HAP-1 (cell line): ENCODE results near the gene HGF.
A peak's percentile ranks its signal among the peaks of the same experiment; 100 is the strongest.
"Not testable (repeated sequence)": the region's sequence is repeated elsewhere in the genome, so short reads cannot be mapped to it uniquely, and the experiment has no call there.

Experiments used
- DNase-seq, 2 experiments: peaks; one replicate each; pipeline ENCODE4 v3.0.0-alpha.2; 2016 to 2020; ENCODE audit warnings: low spot score in 2 of 2
- H3K27me3 ChIP-seq: fragments of 250-450 bp; sonication (Bioruptor Pico); 2 replicates; pipeline ENCODE4 v1.5.1; 2020; ENCODE audit warnings: low read depth, mild to moderate bottlenecking, moderate library complexity
- H3K36me3 ChIP-seq: fragments of 250-450 bp; sonication (Bioruptor Pico); replicated peaks from 2 replicates; pipeline ENCODE4 v1.5.1; 2020; ENCODE audit warnings: mild to moderate bottlenecking
- H3K4me1 ChIP-seq: fragments of 250-450 bp; sonication (Bioruptor Pico); 2 replicates; pipeline ENCODE4 v1.5.1; 2020; ENCODE audit warnings: mild to moderate bottlenecking
- H3K4me3 ChIP-seq: fragments of 250-450 bp; sonication (Bioruptor Pico); 2 replicates; pipeline ENCODE4 v1.5.1; 2020; ENCODE audit warnings: mild to moderate bottlenecking, moderate library complexity
- H3K9me3 ChIP-seq: fragments of 250-450 bp; sonication (Bioruptor Pico); 2 replicates; pipeline ENCODE4 v1.5.1; 2020; ENCODE audit warnings: mild to moderate bottlenecking, moderate library complexity
- in situ Hi-C: fragments of 300-500 bp; cut with MboI; formaldehyde crosslinking; loops from 3 replicates; pipeline ENCODE4 v1.14.3; 2020; ENCODE audit warnings: low sequenced_read_pairs, inconsistent platforms, mixed read lengths

Gene HGF

DNA sequence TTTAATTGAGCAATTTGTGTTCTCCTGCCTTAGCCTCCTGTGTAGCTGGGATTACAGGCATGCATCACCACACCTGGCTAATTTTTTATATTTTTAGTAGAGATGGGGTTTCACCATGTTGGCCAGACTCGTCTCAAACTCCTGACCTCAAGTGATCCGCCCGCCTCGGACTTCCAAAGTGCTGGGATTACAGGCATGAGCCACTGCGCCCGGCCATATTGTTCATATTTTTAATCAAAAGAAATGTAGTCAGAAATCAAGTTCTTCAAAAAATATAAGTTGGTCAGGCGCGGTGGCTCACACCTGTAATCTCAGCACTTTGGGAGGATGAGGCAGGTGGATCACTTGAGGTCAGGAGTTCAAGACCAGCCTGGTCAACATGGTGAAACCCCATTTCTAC is 47.6 kb downstream of the HGF start:
- H3K4me1 ChIP-seq, H3K4me3 ChIP-seq, H3K36me3 ChIP-seq, H3K27me3 ChIP-seq, H3K9me3 ChIP-seq, DNase-seq: not testable (repeated sequence)
- in situ Hi-C loops: loop anchor here (25.0 kb wide), 1 partner anchor 210 kb away; no protein-coding TSS in a partner anchor

DNA sequence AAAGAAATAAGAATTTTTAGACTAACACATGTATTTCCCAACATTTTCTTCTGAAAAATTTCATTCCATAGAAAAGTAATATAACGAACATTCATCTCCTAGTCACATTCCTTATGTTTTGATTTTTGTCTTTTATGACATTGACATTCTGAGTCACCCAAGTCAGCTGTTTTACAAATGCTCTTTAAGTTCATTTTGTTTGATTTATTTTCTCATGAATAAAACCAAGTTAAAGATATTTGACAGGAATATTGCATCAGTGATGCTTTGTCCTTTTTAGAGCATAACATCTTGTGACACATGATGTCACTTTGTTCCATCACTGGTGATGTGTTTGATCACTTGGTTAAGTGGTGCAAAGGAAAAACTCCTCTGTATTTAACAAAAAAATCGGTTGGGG is 48.4 kb downstream of the HGF start:
- Histone ChIP-seq H3K9me3 (no peaks in the 10 kb centered on the region), H3K36me3 (no peaks in the 10 kb centered on the region), H3K4me3 (no peak overlapping the region), H3K4me1 (no peaks in the 10 kb centered on the region), H3K27me3 (no peaks in the 10 kb centered on the region)
- in situ Hi-C loops: loop anchor here (25.0 kb wide), 1 partner anchor 209 kb away; no protein-coding TSS in a partner anchor
- DNase-seq: no peak

DNA sequence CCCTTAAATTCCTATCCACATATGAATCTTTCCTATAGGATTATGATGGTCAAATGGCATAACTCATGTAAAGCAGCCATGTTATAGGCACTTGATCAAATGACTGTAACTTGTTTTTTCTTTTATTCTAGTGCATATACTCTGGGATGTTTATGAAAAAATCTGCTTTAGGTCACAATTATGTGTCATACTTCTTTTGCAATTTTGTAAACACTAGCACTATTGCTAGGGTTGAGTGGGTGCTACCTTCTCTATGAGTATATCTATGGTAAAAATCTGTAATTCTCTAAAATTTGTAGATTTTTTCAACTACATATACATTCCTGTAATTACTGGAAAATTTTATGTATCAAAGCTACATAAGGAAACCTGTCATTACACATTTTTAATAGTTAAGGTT is 50.0 kb downstream of the HGF start:
- in situ Hi-C loops: loop anchor here (25.0 kb wide), 1 partner anchor 208 kb away; no protein-coding TSS in a partner anchor
- Histone ChIP-seq H3K4me1 (no peaks in the 10 kb centered on the region), H3K4me3 (no peak overlapping the region), H3K27me3 (no peaks in the 10 kb centered on the region), H3K36me3 (no peaks in the 10 kb centered on the region), H3K9me3 (no peaks in the 10 kb centered on the region)
- no peak for DNase-seq

DNA sequence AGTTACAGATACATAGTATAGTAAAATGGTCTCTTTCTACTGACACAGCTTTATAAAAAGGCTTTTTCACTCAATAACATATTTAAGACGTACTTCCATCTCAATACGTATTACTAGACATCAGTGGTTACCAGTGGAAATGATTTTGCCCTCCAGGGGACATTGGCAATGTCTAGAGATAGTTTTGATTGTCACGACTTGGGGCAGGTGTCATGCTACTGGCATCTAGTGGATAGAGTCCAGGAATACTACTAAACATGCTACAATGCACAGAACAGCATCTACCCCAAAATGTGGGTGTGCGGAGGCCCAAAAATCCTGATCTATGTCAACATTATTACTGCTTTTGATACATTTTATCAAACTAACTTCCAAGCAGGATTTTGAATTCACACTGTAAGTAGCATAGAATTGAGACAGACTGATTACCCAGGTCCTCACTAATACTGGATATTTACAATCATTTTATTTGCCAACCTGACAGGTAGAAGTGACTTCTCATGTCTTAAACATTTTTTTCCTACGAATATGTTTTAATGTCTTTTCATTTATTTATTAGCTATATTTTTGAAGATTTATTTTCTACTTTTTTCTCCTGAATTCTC is 53.8 kb downstream of the HGF start:
- H3K27me3 ChIP-seq: no peaks in the 10 kb centered on the region
- H3K9me3 ChIP-seq: no peaks in the 10 kb centered on the region
- no peaks in the 10 kb centered on the region for H3K4me1 ChIP-seq
- no peak overlapping the region for H3K4me3 ChIP-seq
- H3K36me3 ChIP-seq: no peaks in the 10 kb centered on the region
- in situ Hi-C loops: loop anchor here (25.0 kb wide), 1 partner anchor 204 kb away; no protein-coding TSS in a partner anchor
- DNase-seq: peak; percentile 15 to 27

DNA sequence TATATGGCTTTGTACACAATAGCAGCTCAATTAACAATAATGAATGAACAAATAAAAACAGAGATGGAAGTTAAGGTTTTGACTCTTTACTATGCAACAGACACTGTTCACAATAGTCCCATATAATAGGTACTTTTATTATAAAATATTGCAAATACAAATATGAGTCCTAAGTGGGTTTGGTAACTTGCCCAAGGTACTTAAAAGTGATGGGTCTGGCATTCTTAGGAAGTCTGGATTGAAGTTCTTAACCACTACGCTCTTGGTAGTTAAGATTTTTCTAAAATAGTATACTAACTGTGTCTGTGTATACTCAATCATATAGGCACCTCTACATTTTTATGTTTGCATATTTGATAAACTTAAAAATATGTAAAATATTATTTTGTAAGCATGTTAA is 55.5 kb downstream of the HGF start:
- no peaks in the 10 kb centered on the region for H3K9me3 ChIP-seq
- in situ Hi-C loops: loop anchor here (25.0 kb wide), 1 partner anchor 202 kb away; no protein-coding TSS in a partner anchor
- no peaks in the 10 kb centered on the region for H3K4me1 ChIP-seq
- no peaks in the 10 kb centered on the region for H3K27me3 ChIP-seq
- no peaks in the 10 kb centered on the region for H3K36me3 ChIP-seq
- DNase-seq: no peak
- H3K4me3 ChIP-seq: no peak overlapping the region

DNA sequence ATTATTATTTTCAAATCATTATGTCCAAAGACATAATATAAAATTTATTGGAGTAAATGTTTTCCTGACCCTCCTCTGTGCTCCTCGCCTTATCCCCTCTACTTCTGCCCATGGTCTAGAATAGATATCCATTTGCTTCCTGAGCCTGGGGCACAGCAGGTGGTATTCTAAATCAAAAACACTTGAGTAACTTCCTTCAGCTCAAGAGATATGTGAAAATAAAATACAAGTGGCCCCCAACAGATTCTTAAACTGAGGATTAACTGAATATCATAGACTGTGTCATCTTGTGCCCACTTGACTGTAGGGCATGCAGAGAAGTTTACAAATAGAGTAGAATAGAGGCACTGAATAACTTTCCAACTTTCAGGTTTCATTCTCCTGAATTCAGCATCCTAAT is 59.1 kb downstream of the HGF start:
- DNase-seq: no peak
- Histone ChIP-seq H3K9me3 (no peaks in the 10 kb centered on the region), H3K36me3 (no peaks in the 10 kb centered on the region), H3K4me3 (no peak overlapping the region), H3K4me1 (no peaks in the 10 kb centered on the region), H3K27me3 (no peaks in the 10 kb centered on the region)
- in situ Hi-C loops: loop anchor here (25.0 kb wide), 1 partner anchor 198 kb away; no protein-coding TSS in a partner anchor

DNA sequence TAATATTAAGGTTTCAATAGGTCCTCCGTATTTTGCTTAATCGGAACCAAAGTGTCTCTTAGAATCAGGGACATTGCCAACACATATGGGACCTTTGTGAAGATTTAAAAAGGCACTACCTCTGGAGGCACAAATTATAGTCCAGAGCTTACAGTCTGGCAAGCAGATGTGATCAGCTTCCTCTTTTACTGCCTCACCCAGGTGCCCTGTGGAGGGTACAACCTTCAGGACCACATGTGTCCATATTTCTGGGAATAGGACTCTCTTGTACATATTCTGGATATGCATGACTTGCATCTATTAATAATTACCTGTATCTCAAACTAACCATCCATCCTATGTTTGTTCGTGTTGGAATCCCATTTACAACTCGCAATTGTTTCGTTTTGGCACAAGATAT is 60.0 kb downstream of the HGF start:
- Histone ChIP-seq H3K9me3 (no peaks in the 10 kb centered on the region), H3K4me1 (no peaks in the 10 kb centered on the region), H3K4me3 (no peak overlapping the region), H3K36me3 (no peaks in the 10 kb centered on the region), H3K27me3 (no peaks in the 10 kb centered on the region)
- in situ Hi-C loops: loop anchor here (25.0 kb wide), 1 partner anchor 198 kb away; no protein-coding TSS in a partner anchor
- DNase-seq: no peak

DNA sequence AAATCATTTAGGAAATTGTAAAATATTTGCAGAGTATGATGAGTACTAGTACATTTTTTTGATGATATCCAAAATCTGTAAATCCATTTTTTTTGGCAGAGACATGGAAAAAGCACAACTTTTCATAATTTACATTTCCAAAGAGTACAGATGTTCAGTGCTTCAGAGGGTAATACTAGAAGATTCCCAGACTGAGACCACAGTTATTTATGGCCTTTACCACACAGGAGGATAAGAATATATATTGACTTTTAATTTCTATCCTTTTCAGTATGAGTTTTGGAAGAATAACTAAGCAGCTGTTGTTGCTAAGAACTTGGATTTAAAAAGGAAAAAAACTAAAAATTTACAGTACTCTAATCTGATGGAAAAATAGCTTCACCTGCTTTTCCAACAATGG is 61.9 kb downstream of the HGF start:
- H3K36me3 ChIP-seq: no peaks in the 10 kb centered on the region
- H3K27me3 ChIP-seq: no peaks in the 10 kb centered on the region
- no peaks in the 10 kb centered on the region for H3K4me1 ChIP-seq
- H3K9me3 ChIP-seq: no peaks in the 10 kb centered on the region
- in situ Hi-C loops: loop anchor here (25.0 kb wide), 1 partner anchor 196 kb away; no protein-coding TSS in a partner anchor
- DNase-seq: no peak
- no peak overlapping the region for H3K4me3 ChIP-seq

DNA sequence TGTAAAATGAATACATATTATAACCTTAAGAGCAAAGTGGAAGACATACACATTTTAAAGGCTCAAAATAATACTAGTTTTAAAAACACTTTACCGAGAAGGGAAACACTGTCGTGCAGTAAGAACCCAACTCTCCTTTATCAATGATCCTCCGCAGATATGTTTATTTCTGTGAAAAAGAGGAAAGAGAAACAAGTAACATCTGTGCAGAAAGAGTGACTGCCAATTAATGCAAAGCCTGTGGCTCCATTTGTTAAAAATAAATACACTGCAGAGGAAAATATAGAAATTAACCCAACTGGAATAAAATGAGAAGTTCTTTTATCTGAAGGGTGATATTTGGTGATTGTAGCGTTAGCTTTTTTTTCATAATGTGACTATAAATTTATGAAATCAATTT is 62.7 kb downstream of the HGF start:
- H3K9me3 ChIP-seq: no peaks in the 10 kb centered on the region
- in situ Hi-C loops: loop anchor here (25.0 kb wide), 1 partner anchor 195 kb away; no protein-coding TSS in a partner anchor
- no peak overlapping the region for H3K4me3 ChIP-seq
- no peak for DNase-seq
- H3K27me3 ChIP-seq: no peaks in the 10 kb centered on the region
- no peaks in the 10 kb centered on the region for H3K4me1 ChIP-seq
- H3K36me3 ChIP-seq: no peaks in the 10 kb centered on the region

DNA sequence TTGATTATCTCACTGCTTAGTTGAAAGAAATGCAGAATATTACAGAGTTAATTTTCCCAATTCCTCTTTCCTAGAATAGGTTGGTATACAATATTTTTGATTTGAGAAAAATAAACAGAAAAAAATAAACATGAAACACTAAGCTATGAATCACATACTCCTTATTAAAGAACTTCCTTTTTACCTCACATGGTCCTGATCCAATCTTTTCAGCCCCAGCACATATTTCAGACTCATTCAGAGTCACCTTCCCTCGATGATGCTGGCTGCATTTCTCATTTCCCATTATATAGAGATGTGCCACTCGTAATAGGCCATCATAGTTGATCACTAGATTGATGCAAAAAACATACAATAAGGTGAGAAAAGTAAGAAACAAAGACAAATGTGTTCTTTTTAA is 64.6 kb downstream of the HGF start:
- Histone ChIP-seq H3K4me1 (no peaks in the 10 kb centered on the region), H3K4me3 (no peak overlapping the region), H3K27me3 (no peaks in the 10 kb centered on the region), H3K36me3 (no peaks in the 10 kb centered on the region), H3K9me3 (no peaks in the 10 kb centered on the region)
- in situ Hi-C loops: loop anchor here (25.0 kb wide), 1 partner anchor 193 kb away; no protein-coding TSS in a partner anchor
- no peak for DNase-seq

DNA sequence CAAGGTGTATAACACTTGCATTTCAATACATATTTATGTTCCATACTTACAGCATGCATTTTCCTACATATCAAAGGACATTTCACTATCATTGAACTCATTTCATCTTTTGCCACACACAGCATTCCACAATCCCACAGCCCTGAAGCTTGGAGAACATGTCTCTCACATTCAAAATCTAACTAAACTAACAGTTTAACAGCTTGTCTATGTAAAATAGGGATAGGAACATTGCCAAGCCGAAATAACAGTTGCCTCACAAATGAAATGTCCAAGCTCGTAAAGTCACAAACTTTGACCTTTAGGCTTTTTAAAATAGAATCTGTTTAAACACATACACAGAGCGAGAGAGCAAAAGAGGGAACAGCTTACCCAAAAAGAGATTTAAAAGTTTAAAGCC is 65.3 kb downstream of the HGF start:
- in situ Hi-C loops: loop anchor here (25.0 kb wide), 1 partner anchor 192 kb away; no protein-coding TSS in a partner anchor
- Histone ChIP-seq H3K9me3 (no peaks in the 10 kb centered on the region), H3K4me1 (no peaks in the 10 kb centered on the region), H3K4me3 (no peak overlapping the region), H3K36me3 (no peaks in the 10 kb centered on the region), H3K27me3 (no peaks in the 10 kb centered on the region)
- DNase-seq: no peak

DNA sequence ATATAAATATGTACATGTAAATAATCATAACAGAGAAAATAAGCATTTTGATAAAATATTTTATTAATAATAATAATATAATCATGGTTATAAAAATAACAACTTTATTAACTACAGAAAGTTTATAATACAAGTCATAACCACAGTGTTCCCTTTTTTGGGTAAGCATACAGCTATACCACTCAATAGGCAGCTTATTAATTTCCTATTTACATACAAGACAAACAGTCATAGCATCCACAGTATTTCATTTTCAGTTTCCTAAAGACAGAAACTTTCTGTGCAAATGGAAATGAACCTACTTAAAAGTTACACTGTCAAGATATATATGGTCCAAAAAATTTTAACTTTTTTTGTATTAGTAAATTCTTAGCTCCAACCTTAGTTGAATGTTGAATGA is 70.9 kb downstream of the HGF start:
- Histone ChIP-seq H3K9me3 (no peaks in the 10 kb centered on the region), H3K4me1 (no peaks in the 10 kb centered on the region)
- in situ Hi-C loops: no loop called here

DNA sequence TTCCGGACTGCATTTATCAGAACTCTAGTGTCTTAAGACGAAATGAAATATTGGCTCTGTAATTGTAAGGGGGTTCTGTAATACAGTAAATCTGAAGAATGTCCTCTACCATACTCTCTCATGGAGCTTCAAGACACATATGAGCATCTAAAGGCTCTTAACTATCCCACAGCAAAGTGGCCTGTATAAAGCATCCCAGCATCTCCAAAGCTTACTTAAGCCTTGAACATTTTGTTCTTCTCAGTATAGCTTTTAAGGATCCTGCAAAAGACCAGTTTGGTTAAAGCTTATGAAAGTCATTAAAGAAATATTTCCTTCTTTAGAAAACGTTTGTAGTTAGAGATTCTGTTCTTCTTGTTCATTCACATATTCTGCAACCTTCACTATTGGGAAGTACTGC is 75.1 kb downstream of the HGF start:
- Histone ChIP-seq H3K4me3 (no peak overlapping the region), H3K36me3 (no peaks in the 10 kb centered on the region), H3K4me1 (0 out of 2 replicates have a peak, but pooled peaks cover 8% of the 10 kb centered on the region), H3K27me3 (no peaks in the 10 kb centered on the region), H3K9me3 (no peaks in the 10 kb centered on the region)
- in situ Hi-C loops: no loop called here
- no peak for DNase-seq

More for the DNA sequence above, 70.9 kb downstream of the HGF start:
- DNase-seq: no peak
- Histone ChIP-seq H3K36me3 (no peaks in the 10 kb centered on the region), H3K27me3 (no peaks in the 10 kb centered on the region), H3K4me3 (no peak overlapping the region)

DNA sequence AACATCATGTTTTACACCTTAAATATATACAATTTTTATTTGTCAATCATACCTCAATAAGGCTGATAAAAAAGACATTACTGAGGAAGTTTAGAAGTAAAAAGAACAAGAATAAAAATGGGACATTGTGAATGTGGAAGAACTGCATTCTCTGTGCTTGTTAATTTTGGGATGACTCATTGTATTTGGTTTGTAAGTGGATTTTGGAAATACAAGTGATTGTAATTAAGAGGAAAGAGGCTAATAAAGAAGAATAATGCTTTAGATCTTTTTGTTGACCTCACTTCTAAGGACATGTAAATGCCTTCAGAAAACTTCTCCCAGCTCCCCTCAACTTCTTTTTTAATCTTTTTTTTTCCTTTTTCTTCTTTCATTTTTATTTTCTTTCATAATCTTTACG is 76.0 kb downstream of the HGF start:
- no peaks in the 10 kb centered on the region for H3K27me3 ChIP-seq
- no peaks in the 10 kb centered on the region for H3K9me3 ChIP-seq
- H3K4me1 ChIP-seq: 0 out of 2 replicates have a peak, but pooled peaks cover 9% of the 10 kb centered on the region
- H3K36me3 ChIP-seq: no peaks in the 10 kb centered on the region
- no peak overlapping the region for H3K4me3 ChIP-seq
- no peak for DNase-seq
- in situ Hi-C loops: no loop called here
